ENCODE data around the gene ALDH16A1.

GRCh38 chr19:49421878-49422202 lies 31.2 kb upstream of the ALDH16A1 start:
- TF ChIP-seq CTCF (conservative IDR thresholded peaks at IDR 0.05; ENCODE audit: low read length) (no peak), EZH2phosphoT487 (IDR thresholded peaks at IDR 0.05; ENCODE audit: borderline replicate concordance) (no peak)

All from Loucy (cell line).